IMR-90 (cell line): ENCODE data around the gene NOC2L. TPM values are rescaled to one million over a fixed set of nuclear protein-coding genes. Genes with fewer than 3 reads are reported as not detected.

ENCODE experiments used
- ATAC-seq: fragments of 200-7000 bp; cut with Tn5 transposase; 2 replicates; pipeline ENCODE4 v1.9.1; 2020; ENCODE audit warnings: low read depth, mild to moderate bottlenecking, moderate library complexity
- BruUV-seq: library from RNA; stranded (reverse); fragments of 400-500 nt; replicated peaks from 2 replicates; lab custom pipeline; 2021; lab: Mats Ljungman, UMichigan
- CTCF ChIA-PET: fragments of 300-600 bp; formaldehyde crosslinking; extraction: SDS; loops from one replicate; lab custom pipeline; 2021; ENCODE audit warnings: antibody characterized with exemption; lab: Yijun Ruan, JAX
- POLR2A ChIA-PET: fragments of 300-600 bp; sonication (Branson Sonifier 250); formaldehyde crosslinking; loops from one replicate; lab custom pipeline; 2022; ENCODE audit warnings: antibody characterized with exemption; ENCODE audit not compliant: unreplicated experiment; lab: Charles Lee
- DNase-seq: peaks from one replicate; pipeline ENCODE4 v3.0.0; 2013
- H2AFZ ChIP-seq: replicated peaks from 2 replicates; pipeline ENCODE3; 2013; ENCODE audit warnings: low read length, mild to moderate bottlenecking; ENCODE audit not compliant: poor library complexity
- H2AK5ac ChIP-seq: 2 replicates; pipeline ENCODE4 v1.6.1; 2013; ENCODE audit warnings: low read depth, low read length, inconsistent platforms
- H2AK9ac ChIP-seq: replicated peaks from 2 replicates; pipeline ENCODE3; 2013; ENCODE audit warnings: mild to moderate bottlenecking, low read depth, low read length, moderate library complexity; ENCODE audit not compliant: poor library complexity
- H2BK120ac ChIP-seq: 2 replicates; pipeline ENCODE4 v1.6.1; 2013; ENCODE audit warnings: low read depth, low read length, inconsistent platforms
- H2BK15ac ChIP-seq: 3 replicates; pipeline ENCODE4 v1.6.1; 2013; ENCODE audit warnings: low read depth, low read length, inconsistent platforms
- H2BK20ac ChIP-seq: 2 replicates; pipeline ENCODE4 v1.6.1; 2013; ENCODE audit warnings: low read depth, mild to moderate bottlenecking, inconsistent platforms, low read length, moderate library complexity
- H2BK5ac ChIP-seq: 2 replicates; pipeline ENCODE4 v1.6.1; 2013; ENCODE audit warnings: mild to moderate bottlenecking, low read depth, low read length, inconsistent platforms; ENCODE audit not compliant: poor library complexity, severe bottlenecking
- H3K14ac ChIP-seq: replicated peaks from 2 replicates; pipeline ENCODE4 v1.6.1; 2013; ENCODE audit warnings: low read depth, low read length, inconsistent platforms
- H3K18ac ChIP-seq: 2 replicates; pipeline ENCODE4 v1.6.1; 2013; ENCODE audit warnings: low read depth, low read length, control low read depth
- H3K23ac ChIP-seq: 2 replicates; pipeline ENCODE4 v1.6.1; 2013; ENCODE audit warnings: low read depth, low read length, inconsistent platforms
- H3K27ac ChIP-seq: 2 replicates; pipeline ENCODE4 v1.5.1; 2013; ENCODE audit warnings: mild to moderate bottlenecking, control low read depth, low read length; ENCODE audit not compliant: insufficient read depth
- H3K27me3 ChIP-seq: 2 replicates; pipeline ENCODE4 v1.6.1; 2013; ENCODE audit warnings: low read length; ENCODE audit not compliant: control insufficient read depth, insufficient read depth
- H3K36me3 ChIP-seq: 2 replicates; pipeline ENCODE4 v1.6.1; 2013; ENCODE audit warnings: low read length, mixed read lengths; ENCODE audit not compliant: control insufficient read depth, insufficient read depth
- H3K4ac ChIP-seq: 2 replicates; pipeline ENCODE4 v1.6.1; 2013; ENCODE audit warnings: low read depth, low read length, inconsistent platforms
- H3K4me1 ChIP-seq: 2 replicates; pipeline ENCODE4 v1.6.1; 2013; ENCODE audit warnings: low read length, mixed read lengths; ENCODE audit not compliant: control insufficient read depth, insufficient read depth
- H3K4me2 ChIP-seq: 2 replicates; pipeline ENCODE4 v1.6.1; 2013; ENCODE audit warnings: low read depth, mild to moderate bottlenecking, control low read depth, low read length, moderate library complexity
- H3K4me3 ChIP-seq: 2 replicates; pipeline ENCODE4 v1.5.1; 2013; ENCODE audit warnings: low read depth, mild to moderate bottlenecking, control low read depth, low read length, moderate library complexity; ENCODE audit not compliant: insufficient read depth
- H3K56ac ChIP-seq: 2 replicates; pipeline ENCODE4 v1.6.1; 2013; ENCODE audit warnings: low read length, inconsistent platforms; ENCODE audit not compliant: insufficient read depth; ENCODE audit errors: extremely low read depth
- H3K79me1 ChIP-seq, 2 experiments: 2 replicates each; pipeline ENCODE4 v1.6.1; 2013; ENCODE audit warnings: low read length in 2 of 2, inconsistent platforms in 1 of 2, low read depth in 1 of 2
- H3K9ac ChIP-seq: 2 replicates; pipeline ENCODE4 v1.6.1; 2013; ENCODE audit warnings: low read depth, low read length, control low read depth
- H3K9me1 ChIP-seq: 2 replicates; pipeline ENCODE4 v1.6.1; 2013; ENCODE audit warnings: low read length, inconsistent platforms; ENCODE audit not compliant: insufficient read depth
- H3K9me3 ChIP-seq: 2 replicates; pipeline ENCODE4 v1.6.1; 2013; ENCODE audit warnings: low read length; ENCODE audit not compliant: control insufficient read depth, insufficient read depth
- H4K20me1 ChIP-seq: 2 replicates; pipeline ENCODE4 v1.6.1; 2013; ENCODE audit warnings: low read length, inconsistent platforms; ENCODE audit not compliant: insufficient read depth
- H4K5ac ChIP-seq: 2 replicates; pipeline ENCODE4 v1.6.1; 2013; ENCODE audit warnings: mild to moderate bottlenecking, low read depth, low read length, control low read depth
- H4K8ac ChIP-seq, 2 experiments: 2 replicates each; pipeline ENCODE4 v1.6.1; 2013; ENCODE audit warnings: low read depth in 2 of 2, low read length in 2 of 2, control low read depth in 1 of 2, inconsistent platforms in 1 of 2
- H4K91ac ChIP-seq: 2 replicates; pipeline ENCODE4 v1.6.1; 2013; ENCODE audit warnings: low read depth, low read length, inconsistent platforms; ENCODE audit not compliant: insufficient read depth
- BHLHE40 ChIP-seq: fragments of 150-350 bp; IDR thresholded peaks from 2 replicates; pipeline ENCODE4 v1.6.1; 2016; ENCODE audit warnings: mild to moderate bottlenecking, low read depth, low read length
- MAFK ChIP-seq: IDR thresholded peaks from 2 replicates; pipeline ENCODE4 v1.6.1; 2012; ENCODE audit warnings: low read depth, low read length, improper control_type of control experiment
- MAZ ChIP-seq: IDR thresholded peaks from 2 replicates; pipeline ENCODE4 v1.6.1; 2012; ENCODE audit warnings: low read depth, mild to moderate bottlenecking, low read length, improper control_type of control experiment, moderate library complexity, borderline replicate concordance
- MXI1 ChIP-seq: IDR thresholded peaks from 2 replicates; pipeline ENCODE4 v1.6.1; 2012; ENCODE audit warnings: low read depth, mild to moderate bottlenecking, low read length, moderate library complexity, borderline replicate concordance
- NFE2L2 ChIP-seq: fragments of 150-350 bp; IDR thresholded peaks from 2 replicates; pipeline ENCODE4 v1.6.1; 2016; ENCODE audit warnings: low read depth, mild to moderate bottlenecking, low read length
- POLR2A ChIP-seq: IDR thresholded peaks from 2 replicates; pipeline ENCODE4 v1.6.1; 2012; ENCODE audit warnings: mild to moderate bottlenecking, low read depth, low read length
- RAD21 ChIP-seq: IDR thresholded peaks from 2 replicates; pipeline ENCODE4 v1.6.1; 2012; ENCODE audit warnings: low read length, improper control_type of control experiment
- RCOR1 ChIP-seq: IDR thresholded peaks from 2 replicates; pipeline ENCODE4 v1.6.1; 2012; ENCODE audit warnings: mild to moderate bottlenecking, low read length, improper control_type of control experiment; ENCODE audit not compliant: insufficient replicate concordance
- RFX5 ChIP-seq: IDR thresholded peaks from 2 replicates; pipeline ENCODE4 v1.8.0; 2012; ENCODE audit warnings: low read depth, mild to moderate bottlenecking, low read length, moderate library complexity
- SMC3 ChIP-seq: fragments of 150-350 bp; IDR thresholded peaks from 2 replicates; pipeline ENCODE4 v1.6.1; 2016; ENCODE audit warnings: low read depth, mild to moderate bottlenecking, antibody characterized with exemption, low read length, moderate library complexity
- WGBS, 2 experiments: methylation state at CpG; one replicate each; pipeline versions ENCODE4 v1.1.5 to v1.1.7; 2013; ENCODE audit warnings: missing lambda C conversion rate in 2 of 2; ENCODE audit not compliant: insufficient read length in 1 of 2; ENCODE audit errors: extremely low coverage in 2 of 2; 5-methylcytosine and 5-hydroxymethylcytosine counted together
- dilution Hi-C: fragments of 300-500 bp; cut with HindIII; formaldehyde crosslinking; loops from one replicate; pipeline ENCODE4 v1.14.3; 2018; ENCODE audit warnings: low sequenced_read_pairs; ENCODE audit not compliant: unreplicated experiment
- in situ Hi-C: fragments of 300-500 bp; cut with MboI; formaldehyde crosslinking; loops from 3 replicates; pipeline ENCODE4 v1.14.3; 2019; ENCODE audit warnings: low sequenced_read_pairs, inconsistent platforms, mixed read lengths
- intact Hi-C: fragments of 100-400 bp; cut with micrococcal nuclease; formaldehyde crosslinking; loops from 2 replicates; pipeline ENCODE4 v1.10.0; 2022
- polyA plus RNA-seq, 3 experiments: library from polyadenylated mRNA; depleted of rRNA; stranded (reverse); fragments of >200 nt; gene quantifications; 2 replicates each; pipeline ENCODE4 v1.2.3, GENCODE V29; 2012; ENCODE audit warnings: low replicate concordance in 1 of 3
- total RNA-seq: library from RNA; depleted of rRNA; stranded (reverse); fragments of >200 nt; gene quantifications from 2 replicates; pipeline ENCODE4 v1.2.3, GENCODE V29; 2012
- TF ChIP-seq, protein P1 (sequence below): conservative IDR thresholded peaks from 2 replicates; pipeline ENCODE4 v1.5.1; 2012; ENCODE audit warnings: mild to moderate bottlenecking, low read depth, low read length, improper control_type of control experiment
- TF ChIP-seq, protein P2 (sequence below): fragments of 150-350 bp; IDR thresholded peaks from 2 replicates; pipeline ENCODE4 v1.6.1; 2016; ENCODE audit warnings: low read depth, mild to moderate bottlenecking, low read length, moderate library complexity, borderline replicate concordance

Gene NOC2L
- total and polyA plus RNA-seq, 2 of the 4 experiments (the other 2 are of a cell fraction), result 74.2 to 106 TPM

GRCh38 chr1:980602-981395 is 21.7 kb upstream of the NOC2L start (continued):
- TF ChIP-seq RCOR1, result no peak

DNA sequence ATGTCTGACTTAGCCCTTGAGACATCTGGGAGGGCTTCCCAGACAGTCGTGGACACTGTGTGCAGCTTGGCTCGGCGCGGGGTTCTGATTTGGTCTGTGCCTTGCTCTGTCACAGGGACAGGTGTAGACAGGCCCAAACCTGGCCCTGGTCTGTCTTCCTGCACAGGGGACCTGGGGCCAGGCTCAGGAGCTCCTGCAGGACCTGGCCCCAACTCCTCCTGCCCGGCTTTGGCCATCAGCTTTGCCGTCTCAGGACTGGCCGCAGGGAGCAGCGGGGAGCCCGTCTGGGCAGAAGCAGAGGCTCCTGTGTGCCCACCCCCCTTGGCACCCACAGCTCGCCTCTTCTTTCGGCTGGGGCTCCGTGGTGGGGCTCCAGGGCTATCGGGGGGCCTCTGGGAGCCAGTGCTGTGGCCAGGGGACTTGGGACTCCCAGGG is 21.1 kb upstream of the NOC2L start:
- H4K91ac ChIP-seq, result no peak overlapping the region
- DNase-seq (no peak), ATAC-seq (no peak)
- H3K23ac ChIP-seq, result no peak overlapping the region
- peak overlapping the region; percentile 24 for H2AK9ac ChIP-seq
- H2AK5ac ChIP-seq, result no peak overlapping the region
- no peak overlapping the region for H2BK20ac ChIP-seq
- no peak overlapping the region for H4K5ac ChIP-seq
- H3K4me3 ChIP-seq, result no peak overlapping the region
- peaks cover 5% of the 10 kb centered on the region; the same call in 1 of the 2 replicates for H3K27me3 ChIP-seq
- H3K9me3 ChIP-seq, result no peaks in the 10 kb centered on the region
- dilution Hi-C loops, result no loop called here
- no TSS peak for BruUV-seq
- H3K79me1 ChIP-seq, result no peaks in the 10 kb centered on the region
- no peak overlapping the region for H3K4ac ChIP-seq
- 70% methylated on average over 9 of the region's 13 CpGs; no CpG with 5 or more reads in 1 of the 2 experiments for WGBS, 2 experiments
- H4K20me1 ChIP-seq, result no peaks in the 10 kb centered on the region; the same call in 1 of the 2 replicates
- ChIA-PET POLR2A (no interaction called here), CTCF (interaction anchor here (1.2 kb wide), 1 partner anchor 84 kb away, joined by 3 read pairs; no protein-coding TSS in a partner anchor)
- no peak overlapping the region for H2BK120ac ChIP-seq
- no peak overlapping the region for H3K9ac ChIP-seq
- no peaks in the 10 kb centered on the region for H3K9me1 ChIP-seq
- H2BK5ac ChIP-seq, result no peak overlapping the region
- no peaks in the 10 kb centered on the region for H3K36me3 ChIP-seq
- no peak overlapping the region for H3K14ac ChIP-seq
- no peak overlapping the region for H3K18ac ChIP-seq
- H4K8ac ChIP-seq, result no peak overlapping the region
- H3K4me1 ChIP-seq, result 0 out of 2 replicates have a peak, but pooled peaks cover 2% of the 10 kb centered on the region
- in situ Hi-C loops, result no loop called here
- no peak overlapping the region for H2BK15ac ChIP-seq
- no peak overlapping the region for H3K56ac ChIP-seq
- no peak overlapping the region for H3K27ac ChIP-seq
- intact Hi-C loops, result loop anchor here (5.0 kb wide), 1 partner anchor 252 kb away; the partner anchor contains the start of genes B3GALT6 and SDF4
- H2AFZ ChIP-seq, result no peak overlapping the region
- H3K4me2 ChIP-seq, result no peak overlapping the region
- TF ChIP-seq POLR2A, result no peak
- no peak for TF ChIP-seq MXI1
- TF ChIP-seq NFE2L2, result no peak
- no peak for TF ChIP-seq RFX5
- no peak for TF ChIP-seq BHLHE40
- TF ChIP-seq, protein P1, sequence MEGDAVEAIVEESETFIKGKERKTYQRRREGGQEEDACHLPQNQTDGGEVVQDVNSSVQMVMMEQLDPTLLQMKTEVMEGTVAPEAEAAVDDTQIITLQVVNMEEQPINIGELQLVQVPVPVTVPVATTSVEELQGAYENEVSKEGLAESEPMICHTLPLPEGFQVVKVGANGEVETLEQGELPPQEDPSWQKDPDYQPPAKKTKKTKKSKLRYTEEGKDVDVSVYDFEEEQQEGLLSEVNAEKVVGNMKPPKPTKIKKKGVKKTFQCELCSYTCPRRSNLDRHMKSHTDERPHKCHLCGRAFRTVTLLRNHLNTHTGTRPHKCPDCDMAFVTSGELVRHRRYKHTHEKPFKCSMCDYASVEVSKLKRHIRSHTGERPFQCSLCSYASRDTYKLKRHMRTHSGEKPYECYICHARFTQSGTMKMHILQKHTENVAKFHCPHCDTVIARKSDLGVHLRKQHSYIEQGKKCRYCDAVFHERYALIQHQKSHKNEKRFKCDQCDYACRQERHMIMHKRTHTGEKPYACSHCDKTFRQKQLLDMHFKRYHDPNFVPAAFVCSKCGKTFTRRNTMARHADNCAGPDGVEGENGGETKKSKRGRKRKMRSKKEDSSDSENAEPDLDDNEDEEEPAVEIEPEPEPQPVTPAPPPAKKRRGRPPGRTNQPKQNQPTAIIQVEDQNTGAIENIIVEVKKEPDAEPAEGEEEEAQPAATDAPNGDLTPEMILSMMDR, result no peak
- no peak for TF ChIP-seq SMC3
- no peak for TF ChIP-seq MAFK
- TF ChIP-seq MAZ, result no peak
- TF ChIP-seq RAD21, result no peak
- TF ChIP-seq RCOR1, result no peak
- TF ChIP-seq, protein P2, sequence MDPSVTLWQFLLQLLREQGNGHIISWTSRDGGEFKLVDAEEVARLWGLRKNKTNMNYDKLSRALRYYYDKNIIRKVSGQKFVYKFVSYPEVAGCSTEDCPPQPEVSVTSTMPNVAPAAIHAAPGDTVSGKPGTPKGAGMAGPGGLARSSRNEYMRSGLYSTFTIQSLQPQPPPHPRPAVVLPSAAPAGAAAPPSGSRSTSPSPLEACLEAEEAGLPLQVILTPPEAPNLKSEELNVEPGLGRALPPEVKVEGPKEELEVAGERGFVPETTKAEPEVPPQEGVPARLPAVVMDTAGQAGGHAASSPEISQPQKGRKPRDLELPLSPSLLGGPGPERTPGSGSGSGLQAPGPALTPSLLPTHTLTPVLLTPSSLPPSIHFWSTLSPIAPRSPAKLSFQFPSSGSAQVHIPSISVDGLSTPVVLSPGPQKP, result no peak
